Thyroid gland (tissue), 4 donors: ENCODE measurements around the gene ERVFRD-1.

Source experiments
- CTCF ChIP-seq, 6 experiments: fragments of 200-600 bp in 3 of 6; fragments of 450-650 bp in 3 of 6; sonication (generic) in 3 of 6; IDR thresholded peaks; one replicate each; pipeline ENCODE4 v1.5.1; 2016 to 2019; ENCODE audit warnings: antibody characterized with exemption in 6 of 6, mild to moderate bottlenecking in 2 of 6, inconsistent platforms in 1 of 6, moderate library complexity in 1 of 6
- POLR2A ChIP-seq, 2 donors: fragments of 450-650 bp; IDR thresholded peaks; one replicate each; pipeline ENCODE4 v1.6.1; 2017; ENCODE audit warnings: antibody characterized with exemption in 2 of 2, mild to moderate bottlenecking in 2 of 2, moderate library complexity in 1 of 2

GRCh38 chr6:11066505-11067347 lies 44.8 kb downstream of the ERVFRD-1 start:
- TF ChIP-seq POLR2A (IDR thresholded peaks at IDR 0.05) = no peak
- no peak for TF ChIP-seq CTCF (IDR thresholded peaks at IDR 0.05)
